HepG2 (cell line): Measurements from ENCODE around the gene PSEN2. TPM values are rescaled to one million over a fixed set of nuclear protein-coding genes. Genes with fewer than 3 reads are reported as not detected.

Experiments
- ADNP ChIP-seq: sonication (generic); formaldehyde crosslinking; IDR thresholded peaks from 2 replicates; pipeline ENCODE4 v1.4.0; 2020; ENCODE audit warnings: missing genetic modification reagents
- AGO2 ChIP-seq: fragments of 200-400 bp; formaldehyde crosslinking; optimal IDR thresholded peaks from 2 replicates; pipeline ENCODE3; 2017; ENCODE audit warnings: mild to moderate bottlenecking, low read depth, low read length, moderate library complexity
- CEBPB ChIP-seq: IDR thresholded peaks from 2 replicates; pipeline ENCODE4 v1.6.1; 2011; ENCODE audit warnings: low read depth, low read length, improper control_type of control experiment, borderline replicate concordance
- ELF4 ChIP-seq: sonication (generic); formaldehyde crosslinking; IDR thresholded peaks from 2 replicates; pipeline ENCODE4 v1.5.0; 2020; ENCODE audit warnings: missing genetic modification reagents, mild to moderate bottlenecking, moderate library complexity, borderline replicate concordance
- FOXC1 ChIP-seq: sonication (generic); formaldehyde crosslinking; IDR thresholded peaks from 2 replicates; pipeline ENCODE4 v1.8.0; 2022; ENCODE audit warnings: mild to moderate bottlenecking, missing genetic modification reagents, borderline replicate concordance
- HNF4G ChIP-seq, 2 experiments: sonication (generic) in 1 of 2; formaldehyde crosslinking in 1 of 2; IDR thresholded peaks; 2 replicates each; pipeline versions ENCODE4 v1.4.0 to v1.6.1; 2011 to 2020; ENCODE audit warnings: borderline replicate concordance in 2 of 2, low read depth in 2 of 2, mild to moderate bottlenecking in 2 of 2, low read length in 1 of 2, missing genetic modification reagents in 1 of 2, moderate library complexity in 1 of 2
- HNRNPUL1 ChIP-seq: fragments of 200-400 bp; formaldehyde crosslinking; IDR thresholded peaks from 2 replicates; pipeline ENCODE4 v1.6.1; 2017; ENCODE audit warnings: low read depth, mild to moderate bottlenecking, low read length, moderate library complexity
- JUN ChIP-seq: sonication (generic); formaldehyde crosslinking; IDR thresholded peaks from 2 replicates; pipeline ENCODE4 v1.4.0; 2020; ENCODE audit warnings: mild to moderate bottlenecking, missing genetic modification reagents
- NFE2L1 ChIP-seq: sonication (generic); formaldehyde crosslinking; IDR thresholded peaks from 2 replicates; pipeline ENCODE4 v1.4.0; 2020; ENCODE audit warnings: missing genetic modification reagents, mild to moderate bottlenecking, borderline replicate concordance
- NFE2L2 ChIP-seq: fragments of 150-350 bp; IDR thresholded peaks from 2 replicates; pipeline ENCODE4 v1.6.1; 2014; ENCODE audit warnings: low read length
- PPARG ChIP-seq: conservative IDR thresholded peaks from 2 replicates; pipeline ENCODE4 v1.6.1; 2016; ENCODE audit warnings: missing biosample characterization, missing genetic modification reagents
- RBM39 ChIP-seq: fragments of 200-400 bp; formaldehyde crosslinking; IDR thresholded peaks from one replicate; pipeline ENCODE4 v1.6.1; 2018; ENCODE audit warnings: antibody characterized with exemption, mild to moderate bottlenecking, low read depth, low read length; ENCODE audit not compliant: poor library complexity, severe bottlenecking
- SNAPC2 ChIP-seq: sonication (generic); formaldehyde crosslinking; IDR thresholded peaks from 2 replicates; pipeline ENCODE4 v1.8.1; 2022; ENCODE audit warnings: mild to moderate bottlenecking, missing genetic modification reagents
- XRCC5 ChIP-seq: fragments of 200-400 bp; formaldehyde crosslinking; optimal IDR thresholded peaks from 2 replicates; pipeline ENCODE3; 2017; ENCODE audit warnings: mild to moderate bottlenecking, low read length
- ZNF282 ChIP-seq: fragments of 450-650 bp; IDR thresholded peaks from 2 replicates; pipeline ENCODE4 v1.6.1; 2018; ENCODE audit not compliant: partially characterized antibody
- ZNF607 ChIP-seq: sonication (generic); formaldehyde crosslinking; IDR thresholded peaks from 2 replicates; pipeline ENCODE4 v1.5.1; 2020; ENCODE audit warnings: missing genetic modification reagents, mild to moderate bottlenecking, borderline replicate concordance
- ZNF724P ChIP-seq: sonication (generic); formaldehyde crosslinking; IDR thresholded peaks from 2 replicates; pipeline ENCODE4 v1.8.0; 2022; ENCODE audit warnings: missing genetic modification reagents, borderline replicate concordance
- polyA plus RNA-seq, 8 experiments: library from polyadenylated mRNA; depleted of rRNA in 3 of 8; stranded (reverse) in 7 of 8; unstranded in 1 of 8; fragments of >200 nt; fragmentation: Illumina TruSeq in 4 of 8; extraction: Trizol in 4 of 8; gene quantifications; 2 replicates each; pipeline versions ENCODE4 v1.2.1 to v1.2.3, GENCODE V29; 2011 to 2016; ENCODE audit warnings: low read depth in 4 of 8, missing spikeins in 1 of 8, mixed read lengths in 1 of 8; ENCODE audit not compliant: insufficient read depth in 1 of 8
- total RNA-seq, 5 experiments: library from RNA; depleted of rRNA; stranded (reverse); fragments of >200 nt; fragmentation: Illumina TruSeq; extraction: Trizol; gene quantifications; 2 replicates each; pipeline ENCODE4 v1.2.3, GENCODE V29; 2016; ENCODE audit warnings: low read depth in 1 of 5
- TF ChIP-seq, protein P1 (sequence below): sonication (generic); formaldehyde crosslinking; IDR thresholded peaks from 2 replicates; pipeline ENCODE4 v1.4.0; 2020; ENCODE audit warnings: mild to moderate bottlenecking, missing genetic modification reagents, borderline replicate concordance
- TF ChIP-seq, protein P2 (sequence below), 2 experiments: sonication (generic) in 1 of 2; formaldehyde crosslinking in 1 of 2; IDR thresholded peaks; 2 replicates each; pipeline versions ENCODE4 v1.6.1 to v1.9.0; 2014 to 2022; ENCODE audit warnings: antibody characterized with exemption in 1 of 2, borderline replicate concordance in 1 of 2, inconsistent platforms in 1 of 2, low read depth in 1 of 2, missing genetic modification reagents in 1 of 2

PSEN2 gene
- total and polyA plus RNA-seq, 2 of the 13 experiments (the other 11 are each of a cell fraction or from before 2014, with no cell fraction given): 5.9 to 13.1 TPM

DNA sequence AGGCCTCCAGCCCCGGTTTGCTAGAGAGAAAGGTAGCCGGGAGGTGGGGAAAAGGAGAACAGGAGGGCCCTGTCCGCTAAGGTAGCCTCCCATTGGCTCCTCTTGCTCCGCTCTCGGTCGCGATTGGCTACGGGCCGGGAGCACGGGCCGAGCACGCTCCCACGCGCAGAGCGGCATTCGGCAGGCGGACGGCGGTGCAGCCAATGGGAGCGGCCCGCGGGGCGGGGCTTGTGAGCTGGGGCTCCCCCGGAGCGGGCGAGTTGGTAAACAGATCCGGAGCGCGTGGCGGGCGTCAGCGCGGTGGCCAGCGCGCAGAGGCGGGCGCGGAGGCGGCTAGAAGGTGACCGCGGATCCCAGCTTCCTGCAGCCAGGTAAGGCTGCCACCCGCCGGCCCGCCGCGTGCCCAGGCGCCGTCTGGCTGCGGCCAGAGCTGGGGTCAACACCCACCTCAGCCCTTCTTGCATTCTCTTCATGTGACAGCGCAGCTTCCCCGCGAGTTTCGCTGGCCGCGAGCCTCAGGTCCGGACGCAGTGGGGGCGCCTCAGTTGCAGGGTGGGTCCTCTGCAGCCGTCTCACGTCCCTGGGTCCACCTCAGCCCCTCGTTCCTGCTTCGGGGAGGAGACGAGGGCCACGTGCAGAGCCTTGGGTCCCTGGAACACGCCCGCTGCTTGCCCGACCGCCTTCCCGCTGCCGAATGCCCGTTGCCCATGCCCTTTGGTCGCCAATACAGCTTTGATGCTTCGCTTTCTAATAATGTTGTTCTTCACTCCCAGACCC, 69.8 kb downstream of the PSEN2 start, which contains the start of gene COQ8A (continued):
- TF ChIP-seq ELF4 (CRISPR knock-in tag) (no peak), PPARG (CRISPR knock-in tag) (0 out of 2 replicates have a peak, but pooled peaks have one; percentile 21), CEBPB (no peak), SNAPC2 (CRISPR knock-in tag) (no peak), NFE2L2 (no peak), HNRNPUL1 (no peak), AGO2 (no peak), RBM39 (no peak), ZNF282 (no peak), NFE2L1 (no peak), ZNF607 (no peak; the same call in none of the 2 replicates), JUN (CRISPR knock-in tag) (0 out of 2 replicates have a peak, but pooled peaks have one; percentile 38), XRCC5 (peak; percentile 11), ADNP (CRISPR knock-in tag) (no peak), FOXC1 (CRISPR knock-in tag) (0 out of 2 replicates have a peak, but pooled peaks have one; percentile 15), HNF4G (IDR thresholded peaks at IDR 0.05; ENCODE audit: borderline replicate concordance, low read depth, low read length) (no peak), HNF4G (CRISPR knock-in tag; IDR thresholded peaks at IDR 0.05; ENCODE audit: borderline replicate concordance, low read depth) (peak; percentile 52; the same call in 1 of the 2 replicates), ZNF724P (CRISPR knock-in tag) (no peak)
- TF ChIP-seq, protein P1, sequence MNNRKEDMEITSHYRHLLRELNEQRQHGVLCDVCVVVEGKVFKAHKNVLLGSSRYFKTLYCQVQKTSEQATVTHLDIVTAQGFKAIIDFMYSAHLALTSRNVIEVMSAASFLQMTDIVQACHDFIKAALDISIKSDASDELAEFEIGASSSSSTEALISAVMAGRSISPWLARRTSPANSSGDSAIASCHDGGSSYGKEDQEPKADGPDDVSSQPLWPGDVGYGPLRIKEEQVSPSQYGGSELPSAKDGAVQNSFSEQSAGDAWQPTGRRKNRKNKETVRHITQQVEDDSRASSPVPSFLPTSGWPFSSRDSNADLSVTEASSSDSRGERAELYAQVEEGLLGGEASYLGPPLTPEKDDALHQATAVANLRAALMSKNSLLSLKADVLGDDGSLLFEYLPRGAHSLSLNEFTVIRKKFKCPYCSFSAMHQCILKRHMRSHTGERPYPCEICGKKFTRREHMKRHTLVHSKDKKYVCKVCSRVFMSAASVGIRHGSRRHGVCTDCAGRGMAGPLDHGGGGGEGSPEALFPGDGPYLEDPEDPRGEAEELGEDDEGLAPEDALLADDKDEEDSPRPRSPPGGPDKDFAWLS: no peak
- TF ChIP-seq, protein P2, sequence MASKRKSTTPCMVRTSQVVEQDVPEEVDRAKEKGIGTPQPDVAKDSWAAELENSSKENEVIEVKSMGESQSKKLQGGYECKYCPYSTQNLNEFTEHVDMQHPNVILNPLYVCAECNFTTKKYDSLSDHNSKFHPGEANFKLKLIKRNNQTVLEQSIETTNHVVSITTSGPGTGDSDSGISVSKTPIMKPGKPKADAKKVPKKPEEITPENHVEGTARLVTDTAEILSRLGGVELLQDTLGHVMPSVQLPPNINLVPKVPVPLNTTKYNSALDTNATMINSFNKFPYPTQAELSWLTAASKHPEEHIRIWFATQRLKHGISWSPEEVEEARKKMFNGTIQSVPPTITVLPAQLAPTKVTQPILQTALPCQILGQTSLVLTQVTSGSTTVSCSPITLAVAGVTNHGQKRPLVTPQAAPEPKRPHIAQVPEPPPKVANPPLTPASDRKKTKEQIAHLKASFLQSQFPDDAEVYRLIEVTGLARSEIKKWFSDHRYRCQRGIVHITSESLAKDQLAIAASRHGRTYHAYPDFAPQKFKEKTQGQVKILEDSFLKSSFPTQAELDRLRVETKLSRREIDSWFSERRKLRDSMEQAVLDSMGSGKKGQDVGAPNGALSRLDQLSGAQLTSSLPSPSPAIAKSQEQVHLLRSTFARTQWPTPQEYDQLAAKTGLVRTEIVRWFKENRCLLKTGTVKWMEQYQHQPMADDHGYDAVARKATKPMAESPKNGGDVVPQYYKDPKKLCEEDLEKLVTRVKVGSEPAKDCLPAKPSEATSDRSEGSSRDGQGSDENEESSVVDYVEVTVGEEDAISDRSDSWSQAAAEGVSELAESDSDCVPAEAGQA (IDR thresholded peaks at IDR 0.05; ENCODE audit: low read depth): no peak
- TF ChIP-seq, protein P2 (CRISPR knock-in tag; IDR thresholded peaks at IDR 0.05; ENCODE audit: borderline replicate concordance): no peak
